ENCODE data around the gene EPHA8. TPM values are rescaled to one million over a fixed set of nuclear protein-coding genes. Genes with fewer than 3 reads are reported as not detected.

Gene EPHA8
- total and polyA plus RNA-seq, 2 of the 13 experiments (the other 11 are each of a cell fraction or from before 2014, with no cell fraction given): not detected

DNA sequence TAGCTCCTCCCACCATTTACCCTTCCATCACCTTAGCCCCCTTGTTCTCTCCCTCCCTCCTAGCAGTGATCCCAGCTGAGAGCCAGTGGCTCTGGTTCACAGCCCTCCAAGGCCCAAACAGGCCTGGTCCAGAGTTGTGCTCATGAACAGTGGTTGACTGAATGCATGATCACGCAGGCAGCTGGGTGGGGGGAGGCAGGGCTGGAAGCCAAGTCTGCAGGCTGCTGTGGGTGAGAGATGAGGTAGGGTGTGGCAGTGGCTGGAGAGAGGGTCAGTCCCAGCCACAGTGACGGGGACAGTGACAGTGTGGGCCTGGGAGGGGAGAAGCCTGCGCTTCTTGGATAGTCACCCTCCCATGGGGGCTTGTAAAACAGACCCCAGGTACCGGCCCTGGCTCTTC, 22.2 kb downstream of the EPHA8 start:
- DNase-seq (ENCODE audit: low spot score) (no peak), FAIRE-seq (no peak), ATAC-seq (no peak)
- Histone ChIP-seq H2AFZ (ENCODE audit: low read length) (no peak overlapping the region), H3K4me2 (ENCODE audit: low read depth, low read length) (no peak overlapping the region), H3K9me3 (ENCODE audit: low read length) (no peaks in the 10 kb centered on the region), H3K27me3 (ENCODE audit: control insufficient read depth in 1 of 2, insufficient read depth in 2 of 2, low read length in 2 of 2) (peaks cover 13 to 59% of the 10 kb centered on the region in 2 experiments; a peak in 4 of 5 replicates), H3K4me3 (replicated peaks in 1 of 3; ENCODE audit: insufficient read depth in 1 of 3, low read depth in 2 of 3, low read length in 3 of 3) (no peak overlapping the region), H3K36me3 (replicated peaks in 1 of 2; ENCODE audit: control insufficient read depth in 1 of 2, insufficient read depth in 2 of 2, low read length in 2 of 2) (no peaks in the 10 kb centered on the region), H3K4me1 (ENCODE audit: insufficient read depth, low read length) (no peaks in the 10 kb centered on the region), H4K20me1 (ENCODE audit: insufficient read depth, low read length) (no peaks in the 10 kb centered on the region), H3K27ac (ENCODE audit: extremely low read length, insufficient read depth, low read length) (no peak overlapping the region), H3K9ac (ENCODE audit: insufficient read depth, low read depth, low read length) (no peak overlapping the region), H3K79me2 (ENCODE audit: insufficient read depth, low read length) (no peaks in the 10 kb centered on the region)
- ChIA-PET POLR2A (no interaction called here), CTCF (ENCODE audit: low intra/inter-chr PET ratio, low total read pairs) (no interaction called here)
- intact Hi-C loops (cut with micrococcal nuclease; ENCODE audit: unreplicated experiment) (no loop called here), in situ Hi-C loops (cut with HindIII; ENCODE audit: extremely low pct_ligation_motif_present, low pct_unique_long_range_greater_than_20kb) (no loop called here)
- WGBS (ENCODE audit: low lambda C conversion rate): 6% methylated on average over 3 of the region's 4 CpGs
- BruUV-seq (replicated peaks): no TSS peak
- TF ChIP-seq CBX1 (IDR thresholded peaks at IDR 0.05; ENCODE audit: low read depth): no peak
- TF ChIP-seq WIZ (CRISPR knock-in tag; IDR thresholded peaks at IDR 0.05): no peak
- TF ChIP-seq ZNF780A (CRISPR knock-in tag; IDR thresholded peaks at IDR 0.05): no peak
- no peak for TF ChIP-seq DPF2 (CRISPR knock-in tag; IDR thresholded peaks at IDR 0.05; ENCODE audit: borderline replicate concordance, low read depth)
- no peak for TF ChIP-seq ZNF558 (CRISPR knock-in tag; IDR thresholded peaks at IDR 0.05; ENCODE audit: borderline replicate concordance)
- TF ChIP-seq, protein P1, sequence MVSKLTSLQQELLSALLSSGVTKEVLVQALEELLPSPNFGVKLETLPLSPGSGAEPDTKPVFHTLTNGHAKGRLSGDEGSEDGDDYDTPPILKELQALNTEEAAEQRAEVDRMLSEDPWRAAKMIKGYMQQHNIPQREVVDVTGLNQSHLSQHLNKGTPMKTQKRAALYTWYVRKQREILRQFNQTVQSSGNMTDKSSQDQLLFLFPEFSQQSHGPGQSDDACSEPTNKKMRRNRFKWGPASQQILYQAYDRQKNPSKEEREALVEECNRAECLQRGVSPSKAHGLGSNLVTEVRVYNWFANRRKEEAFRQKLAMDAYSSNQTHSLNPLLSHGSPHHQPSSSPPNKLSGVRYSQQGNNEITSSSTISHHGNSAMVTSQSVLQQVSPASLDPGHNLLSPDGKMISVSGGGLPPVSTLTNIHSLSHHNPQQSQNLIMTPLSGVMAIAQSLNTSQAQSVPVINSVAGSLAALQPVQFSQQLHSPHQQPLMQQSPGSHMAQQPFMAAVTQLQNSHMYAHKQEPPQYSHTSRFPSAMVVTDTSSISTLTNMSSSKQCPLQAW (CRISPR knock-in tag; IDR thresholded peaks at IDR 0.05): no peak
- no peak for TF ChIP-seq SAP130 (CRISPR knock-in tag; IDR thresholded peaks at IDR 0.05; ENCODE audit: low read depth)
- TF ChIP-seq, protein P2, sequence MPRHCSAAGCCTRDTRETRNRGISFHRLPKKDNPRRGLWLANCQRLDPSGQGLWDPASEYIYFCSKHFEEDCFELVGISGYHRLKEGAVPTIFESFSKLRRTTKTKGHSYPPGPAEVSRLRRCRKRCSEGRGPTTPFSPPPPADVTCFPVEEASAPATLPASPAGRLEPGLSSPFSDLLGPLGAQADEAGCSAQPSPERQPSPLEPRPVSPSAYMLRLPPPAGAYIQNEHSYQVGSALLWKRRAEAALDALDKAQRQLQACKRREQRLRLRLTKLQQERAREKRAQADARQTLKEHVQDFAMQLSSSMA (CRISPR knock-in tag; IDR thresholded peaks at IDR 0.05): no peak
- TF ChIP-seq PRMT3 (CRISPR knock-in tag; IDR thresholded peaks at IDR 0.05; ENCODE audit: borderline replicate concordance, low read depth): no peak
